Measurements from ENCODE around the gene FEM1B. TPM values are rescaled to one million over a fixed set of nuclear protein-coding genes. Genes with fewer than 3 reads are reported as not detected.
A peak's percentile ranks its signal among the peaks of the same experiment; 100 is the strongest.

FEM1B gene
- polyA plus RNA-seq, 2 of the 4 experiments (the other 2 are of a cell fraction) = 19.5 to 59.1 TPM

DNA sequence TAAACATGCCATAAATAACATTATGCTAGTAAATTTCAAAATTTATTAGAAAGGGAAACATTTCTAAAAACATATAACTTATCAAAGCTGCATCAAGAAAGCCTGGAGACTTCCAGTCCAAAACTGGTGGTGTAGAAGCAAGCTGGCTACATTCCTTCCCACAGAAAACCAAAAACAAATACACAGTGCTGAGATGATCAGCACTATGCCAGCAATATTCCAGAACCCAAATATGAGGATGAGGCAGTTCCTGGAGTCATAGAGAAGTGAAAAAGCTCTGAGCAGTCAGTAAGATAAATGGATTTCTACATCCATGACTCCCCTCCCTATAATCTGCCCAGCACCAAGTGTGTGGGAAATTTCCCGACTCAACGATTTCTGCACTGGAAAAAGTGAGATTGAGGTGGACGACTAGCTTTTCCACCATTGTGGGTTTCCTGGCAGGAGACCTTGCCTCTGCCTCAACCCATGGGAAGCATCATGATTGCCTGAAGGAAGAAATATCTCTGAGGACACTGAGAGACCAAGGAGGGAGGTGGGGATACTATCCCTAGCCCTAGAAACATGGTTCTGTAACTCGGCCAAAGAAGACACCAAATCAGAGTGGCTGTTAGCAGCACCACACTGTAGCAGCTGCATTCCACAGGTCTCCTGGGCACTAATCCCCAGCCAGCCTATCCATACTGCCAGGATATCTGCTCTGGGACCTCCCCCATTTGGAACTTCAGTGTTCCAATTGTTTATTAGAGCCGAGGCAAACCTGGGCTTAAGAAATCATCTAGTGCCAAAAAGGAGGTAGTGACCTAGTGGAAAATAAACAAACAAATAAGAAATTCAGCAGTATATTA, 36.2 kb upstream of the FEM1B start:
- DNase-seq (ENCODE audit: low read depth in 1 of 2, low spot score in 1 of 2) (no peak), ATAC-seq (no peak), FAIRE-seq (no peak)
- H3K9me3 ChIP-seq = no peaks in the 10 kb centered on the region
- H3K4me2 ChIP-seq = no peak overlapping the region
- POLR2A ChIA-PET = interaction anchor here (0.7 kb wide), 1 partner anchor 337 kb away, joined by 3 read pairs; no protein-coding TSS in a partner anchor
- no peak overlapping the region for H3K27ac ChIP-seq
- H3K4me3 ChIP-seq = no peak overlapping the region
- WGBS (ENCODE audit: missing lambda C conversion rate) = 77% methylated on average over 5 of the region's 5 CpGs
- CTCF ChIA-PET = interaction anchor here (0.6 to 6.3 kb wide), 6 partner anchors 8 to 65 kb away, joined by 3 to 53 read pairs (median 5); no protein-coding TSS in a partner anchor
- TF ChIP-seq HDAC2 (IDR thresholded peaks at IDR 0.05) = no peak
- peak; percentile 89 for TF ChIP-seq MAFK (IDR thresholded peaks at IDR 0.05; ENCODE audit: partially characterized antibody)
- H3K4me1 ChIP-seq = no peaks in the 10 kb centered on the region

DNA sequence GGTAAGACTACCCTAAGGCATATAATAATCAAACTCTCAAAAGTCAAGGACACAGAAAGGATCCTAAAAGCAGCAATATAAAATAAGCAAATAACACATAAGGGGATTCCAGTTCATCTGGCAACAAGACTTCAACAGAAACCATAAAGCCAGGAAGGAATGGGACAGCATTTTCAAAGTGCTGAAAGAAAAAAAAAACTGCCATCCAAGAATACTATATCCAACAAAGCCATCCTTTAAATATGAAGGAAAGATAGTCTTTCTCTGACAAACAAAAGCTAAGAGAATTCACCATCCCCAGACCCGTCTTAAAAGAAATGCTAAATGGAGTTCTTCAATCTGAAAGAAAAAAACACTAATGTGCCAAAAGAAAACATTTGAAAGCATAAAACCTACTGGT, 33.3 kb upstream of the FEM1B start:
- H3K4me2 ChIP-seq = no peak overlapping the region
- TF ChIP-seq ZC3H11A (IDR thresholded peaks at IDR 0.05) (no peak), RARB (CRISPR knock-in tag; IDR thresholded peaks at IDR 0.05) (no peak), ZFP36 (IDR thresholded peaks at IDR 0.05; ENCODE audit: borderline replicate concordance, partially characterized antibody) (no peak), POLR2AphosphoS2 (conservative IDR thresholded peaks at IDR 0.05; ENCODE audit: low read length) (no peak), FOXS1 (CRISPR knock-in tag; IDR thresholded peaks at IDR 0.05) (no peak), TFCP2L1 (CRISPR knock-in tag; IDR thresholded peaks at IDR 0.05) (no peak), ZNF302 (CRISPR knock-in tag; IDR thresholded peaks at IDR 0.05) (no peak), CEBPB (IDR thresholded peaks at IDR 0.05) (no peak), HOXA7 (CRISPR knock-in tag; IDR thresholded peaks at IDR 0.05) (no peak), HOXB5 (CRISPR knock-in tag; IDR thresholded peaks at IDR 0.05) (no peak)
- TF ChIP-seq, protein P1, sequence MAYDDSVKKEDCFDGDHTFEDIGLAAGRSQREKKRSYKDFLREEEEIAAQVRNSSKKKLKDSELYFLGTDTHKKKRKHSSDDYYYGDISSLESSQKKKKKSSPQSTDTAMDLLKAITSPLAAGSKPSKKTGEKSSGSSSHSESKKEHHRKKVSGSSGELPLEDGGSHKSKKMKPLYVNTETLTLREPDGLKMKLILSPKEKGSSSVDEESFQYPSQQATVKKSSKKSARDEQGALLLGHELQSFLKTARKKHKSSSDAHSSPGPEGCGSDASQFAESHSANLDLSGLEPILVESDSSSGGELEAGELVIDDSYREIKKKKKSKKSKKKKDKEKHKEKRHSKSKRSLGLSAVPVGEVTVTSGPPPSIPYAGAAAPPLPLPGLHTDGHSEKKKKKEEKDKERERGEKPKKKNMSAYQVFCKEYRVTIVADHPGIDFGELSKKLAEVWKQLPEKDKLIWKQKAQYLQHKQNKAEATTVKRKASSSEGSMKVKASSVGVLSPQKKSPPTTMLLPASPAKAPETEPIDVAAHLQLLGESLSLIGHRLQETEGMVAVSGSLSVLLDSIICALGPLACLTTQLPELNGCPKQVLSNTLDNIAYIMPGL (CRISPR knock-in tag; IDR thresholded peaks at IDR 0.05; ENCODE audit: borderline replicate concordance) = no peak
- TF ChIP-seq, protein P2, sequence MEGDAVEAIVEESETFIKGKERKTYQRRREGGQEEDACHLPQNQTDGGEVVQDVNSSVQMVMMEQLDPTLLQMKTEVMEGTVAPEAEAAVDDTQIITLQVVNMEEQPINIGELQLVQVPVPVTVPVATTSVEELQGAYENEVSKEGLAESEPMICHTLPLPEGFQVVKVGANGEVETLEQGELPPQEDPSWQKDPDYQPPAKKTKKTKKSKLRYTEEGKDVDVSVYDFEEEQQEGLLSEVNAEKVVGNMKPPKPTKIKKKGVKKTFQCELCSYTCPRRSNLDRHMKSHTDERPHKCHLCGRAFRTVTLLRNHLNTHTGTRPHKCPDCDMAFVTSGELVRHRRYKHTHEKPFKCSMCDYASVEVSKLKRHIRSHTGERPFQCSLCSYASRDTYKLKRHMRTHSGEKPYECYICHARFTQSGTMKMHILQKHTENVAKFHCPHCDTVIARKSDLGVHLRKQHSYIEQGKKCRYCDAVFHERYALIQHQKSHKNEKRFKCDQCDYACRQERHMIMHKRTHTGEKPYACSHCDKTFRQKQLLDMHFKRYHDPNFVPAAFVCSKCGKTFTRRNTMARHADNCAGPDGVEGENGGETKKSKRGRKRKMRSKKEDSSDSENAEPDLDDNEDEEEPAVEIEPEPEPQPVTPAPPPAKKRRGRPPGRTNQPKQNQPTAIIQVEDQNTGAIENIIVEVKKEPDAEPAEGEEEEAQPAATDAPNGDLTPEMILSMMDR (IDR thresholded peaks at IDR 0.05) = no peak
- TF ChIP-seq, protein P3, sequence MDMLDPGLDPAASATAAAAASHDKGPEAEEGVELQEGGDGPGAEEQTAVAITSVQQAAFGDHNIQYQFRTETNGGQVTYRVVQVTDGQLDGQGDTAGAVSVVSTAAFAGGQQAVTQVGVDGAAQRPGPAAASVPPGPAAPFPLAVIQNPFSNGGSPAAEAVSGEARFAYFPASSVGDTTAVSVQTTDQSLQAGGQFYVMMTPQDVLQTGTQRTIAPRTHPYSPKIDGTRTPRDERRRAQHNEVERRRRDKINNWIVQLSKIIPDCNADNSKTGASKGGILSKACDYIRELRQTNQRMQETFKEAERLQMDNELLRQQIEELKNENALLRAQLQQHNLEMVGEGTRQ (IDR thresholded peaks at IDR 0.05) = no peak
- whole genome bisulfite sequencing (ENCODE audit: missing lambda C conversion rate) = 62% methylated on average over 1 of the region's 1 CpG
- DNase-seq (ENCODE audit: low read depth in 1 of 2, low spot score in 1 of 2) (no peak), ATAC-seq (no peak), FAIRE-seq (peak; percentile 70)
- no peak overlapping the region for H3K4me3 ChIP-seq
- H3K4me1 ChIP-seq = no peaks in the 10 kb centered on the region
- no peaks in the 10 kb centered on the region for H3K9me3 ChIP-seq
- POLR2A ChIA-PET = no interaction called here
- no peak overlapping the region for H3K27ac ChIP-seq
- CTCF ChIA-PET = interaction anchor here (0.5 to 6.3 kb wide), 8 partner anchors 9 to 787 kb away, joined by 3 to 53 read pairs (median 4); no protein-coding TSS in a partner anchor

DNA sequence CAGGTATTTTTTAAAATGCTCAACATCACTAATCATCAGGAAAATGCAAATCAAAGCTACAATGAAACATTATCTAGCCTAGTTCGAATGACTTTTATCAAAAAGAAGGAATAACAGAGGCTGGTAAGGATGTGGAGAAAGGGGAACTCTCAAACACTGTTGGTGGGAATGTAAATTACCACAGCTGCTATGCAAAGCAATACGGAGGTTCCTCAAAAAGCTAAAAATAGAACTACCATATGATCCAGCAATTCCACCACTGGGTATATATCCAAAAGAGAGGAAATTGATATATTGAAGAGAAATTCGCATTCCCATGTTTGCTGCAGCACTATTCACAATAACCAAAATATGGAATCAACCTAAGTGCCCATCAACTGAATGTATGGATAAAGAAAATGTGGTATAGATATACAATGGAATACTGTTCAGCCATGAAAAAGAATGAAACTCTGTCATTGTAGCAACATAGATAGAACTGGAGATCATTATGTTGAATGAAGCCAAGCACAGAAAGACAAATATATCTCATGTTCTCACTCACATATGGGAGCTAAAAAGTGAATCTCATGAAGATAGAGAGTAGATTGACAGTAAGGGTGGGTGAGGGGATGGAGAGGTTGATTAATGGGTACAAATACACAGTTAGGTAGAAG, 28.4 kb upstream of the FEM1B start:
- ChIA-PET CTCF (interaction anchor here (0.7 to 9.8 kb wide), 9 partner anchors 8 to 675 kb away, joined by 3 to 189 read pairs (median 4); no protein-coding TSS in a partner anchor), POLR2A (no interaction called here)
- ATAC-seq (no peak), DNase-seq (ENCODE audit: low read depth in 1 of 2, low spot score in 1 of 2) (no peak), FAIRE-seq (peak; percentile 98)
- Histone ChIP-seq H3K27ac (no peak overlapping the region), H3K4me1 (0 out of 3 replicates have a peak, but pooled peaks cover 5% of the 10 kb centered on the region), H3K4me2 (no peak overlapping the region), H3K4me3 (no peak overlapping the region), H3K9me3 (no peaks in the 10 kb centered on the region)
- 46% methylated on average over 3 of the region's 3 CpGs for WGBS (ENCODE audit: missing lambda C conversion rate)
- no peak for TF ChIP-seq EP300 (IDR thresholded peaks at IDR 0.05)
- no peak for TF ChIP-seq CBX2 (IDR thresholded peaks at IDR 0.05; ENCODE audit: borderline replicate concordance, low read depth)
- TF ChIP-seq HEYL (CRISPR knock-in tag; IDR thresholded peaks at IDR 0.05) = no peak
- no peak for TF ChIP-seq ESRRA (IDR thresholded peaks at IDR 0.05; ENCODE audit: borderline replicate concordance, low read length)
- TF ChIP-seq TFCP2L1 (CRISPR knock-in tag; IDR thresholded peaks at IDR 0.05) = no peak
- no peak for TF ChIP-seq CHD2 (IDR thresholded peaks at IDR 0.05; ENCODE audit: low read length, partially characterized antibody)
- TF ChIP-seq KDM1A (IDR thresholded peaks at IDR 0.05; ENCODE audit: low read depth) = no peak
- no peak for TF ChIP-seq CEBPB (IDR thresholded peaks at IDR 0.05)
- no peak for TF ChIP-seq FOXS1 (CRISPR knock-in tag; IDR thresholded peaks at IDR 0.05)
- TF ChIP-seq ZNF302 (CRISPR knock-in tag; IDR thresholded peaks at IDR 0.05) = no peak
- no peak for TF ChIP-seq EHMT2 (IDR thresholded peaks at IDR 0.05; ENCODE audit: low read depth)
- no peak for TF ChIP-seq NR3C1 (IDR thresholded peaks at IDR 0.05)
- no peak for TF ChIP-seq ZSCAN20 (CRISPR knock-in tag; IDR thresholded peaks at IDR 0.05)
- TF ChIP-seq PHF8 (IDR thresholded peaks at IDR 0.05; ENCODE audit: borderline replicate concordance, low read depth) = no peak
